ENCODE measurements around the gene GPR162.
A peak's percentile ranks its signal among the peaks of the same experiment; 100 is the strongest.

GPR162 gene

DNA sequence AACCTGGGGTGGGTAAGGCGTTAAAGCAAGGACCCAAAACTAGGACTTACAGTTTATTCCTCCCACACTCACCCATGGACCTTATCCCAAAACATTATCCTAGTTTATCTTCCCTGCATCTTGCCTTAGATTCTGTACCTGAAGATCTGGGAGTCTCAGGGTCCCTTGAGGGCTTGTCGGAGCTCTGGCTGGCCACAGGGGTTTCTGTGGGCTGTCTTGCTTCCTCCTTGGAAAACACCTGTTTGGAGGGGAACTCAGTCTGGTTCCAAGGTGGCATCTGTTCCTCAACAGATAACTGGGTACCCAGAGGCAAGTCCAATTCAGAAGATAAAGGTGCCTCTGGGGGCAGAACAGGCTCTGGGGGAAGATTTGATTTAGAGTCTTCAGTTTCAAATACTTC is 27.8 kb downstream of the GPR162 start (continued):
- TF ChIP-seq, protein P1, sequence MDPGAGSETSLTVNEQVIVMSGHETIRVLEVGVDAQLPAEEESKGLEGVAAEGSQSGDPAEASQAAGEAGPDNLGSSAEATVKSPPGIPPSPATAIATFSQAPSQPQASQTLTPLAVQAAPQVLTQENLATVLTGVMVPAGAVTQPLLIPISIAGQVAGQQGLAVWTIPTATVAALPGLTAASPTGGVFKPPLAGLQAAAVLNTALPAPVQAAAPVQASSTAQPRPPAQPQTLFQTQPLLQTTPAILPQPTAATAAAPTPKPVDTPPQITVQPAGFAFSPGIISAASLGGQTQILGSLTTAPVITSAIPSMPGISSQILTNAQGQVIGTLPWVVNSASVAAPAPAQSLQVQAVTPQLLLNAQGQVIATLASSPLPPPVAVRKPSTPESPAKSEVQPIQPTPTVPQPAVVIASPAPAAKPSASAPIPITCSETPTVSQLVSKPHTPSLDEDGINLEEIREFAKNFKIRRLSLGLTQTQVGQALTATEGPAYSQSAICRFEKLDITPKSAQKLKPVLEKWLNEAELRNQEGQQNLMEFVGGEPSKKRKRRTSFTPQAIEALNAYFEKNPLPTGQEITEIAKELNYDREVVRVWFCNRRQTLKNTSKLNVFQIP (CRISPR knock-in tag; IDR thresholded peaks at IDR 0.05; ENCODE audit: borderline replicate concordance, low read depth): no peak

DNA sequence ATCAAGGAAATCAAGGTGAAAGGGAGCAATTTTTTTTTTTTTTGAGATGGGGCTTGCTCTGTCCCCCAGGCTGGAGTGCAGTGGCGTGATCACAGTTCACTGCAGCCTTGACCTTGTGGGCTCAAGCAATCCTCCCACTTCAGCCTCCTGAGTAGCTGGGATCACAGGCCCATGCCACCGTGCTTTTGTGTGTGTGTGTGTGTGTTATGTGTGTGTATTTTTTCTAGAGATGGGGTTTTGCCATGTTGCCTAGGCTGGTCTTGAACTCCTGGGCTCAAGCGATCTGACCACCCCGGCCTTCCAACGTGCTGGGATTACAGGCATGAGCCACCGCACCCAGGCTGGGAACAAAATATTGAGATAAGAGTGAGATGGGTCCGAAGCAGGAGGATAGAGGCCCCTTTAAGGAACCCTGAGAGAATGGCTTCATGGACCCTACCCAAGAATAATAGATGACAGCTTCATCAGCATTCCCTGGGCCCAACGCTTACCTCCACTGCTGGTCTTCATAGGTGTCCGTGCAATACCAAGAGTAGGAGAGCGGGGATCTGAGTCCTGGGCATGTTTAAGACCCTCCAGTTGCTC is 28.4 kb downstream of the GPR162 start:
- ATAC-seq: no peak
- TF ChIP-seq, protein P2, sequence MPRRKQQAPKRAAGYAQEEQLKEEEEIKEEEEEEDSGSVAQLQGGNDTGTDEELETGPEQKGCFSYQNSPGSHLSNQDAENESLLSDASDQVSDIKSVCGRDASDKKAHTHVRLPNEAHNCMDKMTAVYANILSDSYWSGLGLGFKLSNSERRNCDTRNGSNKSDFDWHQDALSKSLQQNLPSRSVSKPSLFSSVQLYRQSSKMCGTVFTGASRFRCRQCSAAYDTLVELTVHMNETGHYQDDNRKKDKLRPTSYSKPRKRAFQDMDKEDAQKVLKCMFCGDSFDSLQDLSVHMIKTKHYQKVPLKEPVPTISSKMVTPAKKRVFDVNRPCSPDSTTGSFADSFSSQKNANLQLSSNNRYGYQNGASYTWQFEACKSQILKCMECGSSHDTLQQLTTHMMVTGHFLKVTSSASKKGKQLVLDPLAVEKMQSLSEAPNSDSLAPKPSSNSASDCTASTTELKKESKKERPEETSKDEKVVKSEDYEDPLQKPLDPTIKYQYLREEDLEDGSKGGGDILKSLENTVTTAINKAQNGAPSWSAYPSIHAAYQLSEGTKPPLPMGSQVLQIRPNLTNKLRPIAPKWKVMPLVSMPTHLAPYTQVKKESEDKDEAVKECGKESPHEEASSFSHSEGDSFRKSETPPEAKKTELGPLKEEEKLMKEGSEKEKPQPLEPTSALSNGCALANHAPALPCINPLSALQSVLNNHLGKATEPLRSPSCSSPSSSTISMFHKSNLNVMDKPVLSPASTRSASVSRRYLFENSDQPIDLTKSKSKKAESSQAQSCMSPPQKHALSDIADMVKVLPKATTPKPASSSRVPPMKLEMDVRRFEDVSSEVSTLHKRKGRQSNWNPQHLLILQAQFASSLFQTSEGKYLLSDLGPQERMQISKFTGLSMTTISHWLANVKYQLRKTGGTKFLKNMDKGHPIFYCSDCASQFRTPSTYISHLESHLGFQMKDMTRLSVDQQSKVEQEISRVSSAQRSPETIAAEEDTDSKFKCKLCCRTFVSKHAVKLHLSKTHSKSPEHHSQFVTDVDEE (CRISPR knock-in tag; IDR thresholded peaks at IDR 0.05): no peak
- TF ChIP-seq ZNF8 (CRISPR knock-in tag; IDR thresholded peaks at IDR 0.05) (no peak), BACH2 (CRISPR knock-in tag; IDR thresholded peaks at IDR 0.05; ENCODE audit: borderline replicate concordance) (no peak), ZFP30 (CRISPR knock-in tag; IDR thresholded peaks at IDR 0.05) (no peak), PPARA (CRISPR knock-in tag; IDR thresholded peaks at IDR 0.05; ENCODE audit: borderline replicate concordance) (no peak), TCF4 (CRISPR knock-in tag; IDR thresholded peaks at IDR 0.05; ENCODE audit: borderline replicate concordance) (no peak), OSR1 (CRISPR knock-in tag; IDR thresholded peaks at IDR 0.05) (no peak), TOX (CRISPR knock-in tag; IDR thresholded peaks at IDR 0.05; ENCODE audit: borderline replicate concordance) (no peak), ZNF565 (CRISPR knock-in tag; conservative IDR thresholded peaks at IDR 0.05; ENCODE audit: low read depth) (no peak), ISL1 (CRISPR knock-in tag; IDR thresholded peaks at IDR 0.05) (no peak), ZNF70 (CRISPR knock-in tag; IDR thresholded peaks at IDR 0.05) (no peak), ESRRG (CRISPR knock-in tag; IDR thresholded peaks at IDR 0.05) (no peak)
- TF ChIP-seq, protein P1 (CRISPR knock-in tag; IDR thresholded peaks at IDR 0.05; ENCODE audit: borderline replicate concordance, low read depth): no peak
- TF ChIP-seq, protein P3, sequence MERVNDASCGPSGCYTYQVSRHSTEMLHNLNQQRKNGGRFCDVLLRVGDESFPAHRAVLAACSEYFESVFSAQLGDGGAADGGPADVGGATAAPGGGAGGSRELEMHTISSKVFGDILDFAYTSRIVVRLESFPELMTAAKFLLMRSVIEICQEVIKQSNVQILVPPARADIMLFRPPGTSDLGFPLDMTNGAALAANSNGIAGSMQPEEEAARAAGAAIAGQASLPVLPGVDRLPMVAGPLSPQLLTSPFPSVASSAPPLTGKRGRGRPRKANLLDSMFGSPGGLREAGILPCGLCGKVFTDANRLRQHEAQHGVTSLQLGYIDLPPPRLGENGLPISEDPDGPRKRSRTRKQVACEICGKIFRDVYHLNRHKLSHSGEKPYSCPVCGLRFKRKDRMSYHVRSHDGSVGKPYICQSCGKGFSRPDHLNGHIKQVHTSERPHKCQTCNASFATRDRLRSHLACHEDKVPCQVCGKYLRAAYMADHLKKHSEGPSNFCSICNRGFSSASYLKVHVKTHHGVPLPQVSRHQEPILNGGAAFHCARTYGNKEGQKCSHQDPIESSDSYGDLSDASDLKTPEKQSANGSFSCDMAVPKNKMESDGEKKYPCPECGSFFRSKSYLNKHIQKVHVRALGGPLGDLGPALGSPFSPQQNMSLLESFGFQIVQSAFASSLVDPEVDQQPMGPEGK (CRISPR knock-in tag; IDR thresholded peaks at IDR 0.05; ENCODE audit: borderline replicate concordance): no peak

DNA sequence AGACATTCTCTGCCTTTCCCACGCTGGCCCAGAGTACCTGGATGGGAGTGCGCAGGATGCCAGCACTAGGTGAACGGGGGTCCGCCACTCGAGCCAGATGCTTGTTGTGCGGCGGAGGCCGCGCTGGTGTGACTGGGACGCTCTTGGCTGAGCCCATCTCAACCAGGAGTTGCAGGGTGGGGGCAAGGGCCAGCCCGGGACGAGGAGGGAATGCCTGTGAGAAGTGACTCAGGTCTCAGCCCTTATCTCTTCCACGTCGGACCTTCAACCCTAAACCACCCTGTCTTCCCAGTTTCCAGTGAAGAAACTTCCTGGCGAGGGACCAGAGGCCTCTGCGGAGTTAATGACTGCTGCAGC is 29.2 kb downstream of the GPR162 start:
- no peak for ATAC-seq
- TF ChIP-seq, protein P4, sequence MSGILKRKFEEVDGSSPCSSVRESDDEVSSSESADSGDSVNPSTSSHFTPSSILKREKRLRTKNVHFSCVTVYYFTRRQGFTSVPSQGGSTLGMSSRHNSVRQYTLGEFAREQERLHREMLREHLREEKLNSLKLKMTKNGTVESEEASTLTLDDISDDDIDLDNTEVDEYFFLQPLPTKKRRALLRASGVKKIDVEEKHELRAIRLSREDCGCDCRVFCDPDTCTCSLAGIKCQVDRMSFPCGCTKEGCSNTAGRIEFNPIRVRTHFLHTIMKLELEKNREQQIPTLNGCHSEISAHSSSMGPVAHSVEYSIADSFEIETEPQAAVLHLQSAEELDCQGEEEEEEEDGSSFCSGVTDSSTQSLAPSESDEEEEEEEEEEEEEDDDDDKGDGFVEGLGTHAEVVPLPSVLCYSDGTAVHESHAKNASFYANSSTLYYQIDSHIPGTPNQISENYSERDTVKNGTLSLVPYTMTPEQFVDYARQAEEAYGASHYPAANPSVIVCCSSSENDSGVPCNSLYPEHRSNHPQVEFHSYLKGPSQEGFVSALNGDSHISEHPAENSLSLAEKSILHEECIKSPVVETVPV (CRISPR knock-in tag; IDR thresholded peaks at IDR 0.05): no peak
- no peak for TF ChIP-seq RARB (CRISPR knock-in tag; IDR thresholded peaks at IDR 0.05)
- no peak for TF ChIP-seq ISL1 (CRISPR knock-in tag; IDR thresholded peaks at IDR 0.05)
- no peak for TF ChIP-seq GLIS3 (CRISPR knock-in tag; IDR thresholded peaks at IDR 0.05)

DNA sequence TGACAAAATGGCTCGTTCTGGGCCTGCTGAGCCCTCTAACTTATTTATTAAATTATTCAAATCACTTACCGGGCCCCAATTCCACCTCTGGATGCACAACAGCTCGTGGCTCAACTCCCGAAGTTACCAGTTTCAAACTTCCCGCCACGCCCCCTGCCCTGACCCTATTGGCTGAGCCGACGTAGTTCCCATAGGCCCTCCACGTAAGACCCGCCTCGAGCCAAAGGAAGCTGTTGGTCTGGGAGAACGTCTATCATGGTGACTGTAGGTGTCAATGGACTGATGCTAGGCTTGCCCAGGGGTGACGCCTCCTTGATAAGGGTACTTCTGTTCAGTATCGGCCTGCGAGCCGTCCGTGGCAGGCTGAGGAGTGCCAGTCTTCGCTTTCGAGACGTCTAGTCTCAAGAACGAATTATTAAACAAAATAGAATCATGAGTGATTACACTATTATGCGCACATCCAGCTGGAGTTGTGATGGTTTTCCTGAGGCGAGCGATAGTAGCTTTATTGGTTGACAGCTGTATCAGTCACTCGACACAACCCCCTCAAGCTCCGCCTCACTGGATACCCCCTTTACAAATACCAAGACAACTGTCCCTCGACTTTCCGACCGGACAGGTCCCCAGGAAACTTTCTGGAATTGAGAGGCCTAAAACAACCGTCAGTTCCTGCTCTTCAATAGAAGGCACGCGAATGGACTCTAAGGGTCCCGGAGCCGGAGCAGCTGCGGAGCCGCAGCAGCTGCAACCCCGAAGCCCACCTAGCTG is 29.7 kb downstream of the GPR162 start, which contains the start of gene CDCA3:
TSS of gene CDCA3 (minus strand) at position 134 of the 768 bp plus-strand sequence. CDS start 334 bp downstream, outside the sequence.
- TF ChIP-seq, protein P4 (CRISPR knock-in tag; IDR thresholded peaks at IDR 0.05): no peak
- TF ChIP-seq SNAI2 (CRISPR knock-in tag; IDR thresholded peaks at IDR 0.05) (no peak), TOX (CRISPR knock-in tag; IDR thresholded peaks at IDR 0.05; ENCODE audit: borderline replicate concordance) (no peak), BACH2 (CRISPR knock-in tag; IDR thresholded peaks at IDR 0.05; ENCODE audit: borderline replicate concordance) (no peak), OSR1 (CRISPR knock-in tag; IDR thresholded peaks at IDR 0.05) (no peak)
- ATAC-seq: peak; percentile 79
